OCI-M1 (cell line): Measurements from ENCODE around the gene PPP6R3.
"Not testable (repeated sequence)": the region's sequence is repeated elsewhere in the genome, so short reads cannot be mapped to it uniquely, and the experiment has no call there.

Source experiments
- DNase-seq: peaks from one replicate; lab custom pipeline; 2025; lab: John Stamatoyannopoulos, UW

Gene PPP6R3

GRCh38 chr11:68457898-68458249 is 2.7 kb upstream of the PPP6R3 start:
- no peak for DNase-seq

GRCh38 chr11:68458340-68458739 is 2.2 kb upstream of the PPP6R3 start:
- DNase-seq, result peak; percentile 58

GRCh38 chr11:68459886-68460740 is 439 bp upstream of the PPP6R3 start:
- DNase-seq, result peak; percentile 100

- DNase-seq, result no peak
Measured at GRCh38 chr11:68461575-68461917, 994 bp downstream of the PPP6R3 start.

GRCh38 chr11:68463714-68464113 is 3.2 kb downstream of the PPP6R3 start:
- no peak for DNase-seq

GRCh38 chr11:68467201-68467834 is 6.8 kb downstream of the PPP6R3 start:
- no peak for DNase-seq

- DNase-seq, result no peak
Measured at GRCh38 chr11:68468217-68468828, 7.8 kb downstream of the PPP6R3 start.

GRCh38 chr11:68469122-68469521 is 8.6 kb downstream of the PPP6R3 start:
- peak; percentile 78 for DNase-seq

- peak; percentile 66 for DNase-seq
Measured at GRCh38 chr11:68469642-68470041, 9.1 kb downstream of the PPP6R3 start.

- DNase-seq, result peak; percentile 81
Measured at GRCh38 chr11:68470304-68470811, 9.8 kb downstream of the PPP6R3 start.

- DNase-seq, result peak; percentile 99
Measured at GRCh38 chr11:68471360-68472340, 11.1 kb downstream of the PPP6R3 start.

- DNase-seq, result no peak
Measured at GRCh38 chr11:68472778-68473177, 12.2 kb downstream of the PPP6R3 start.

GRCh38 chr11:68473693-68474092 is 13.1 kb downstream of the PPP6R3 start:
- DNase-seq, result no peak

- not testable (repeated sequence) for DNase-seq
Measured at GRCh38 chr11:68475626-68476025, 15.1 kb downstream of the PPP6R3 start.

GRCh38 chr11:68479390-68479789 is 18.8 kb downstream of the PPP6R3 start:
- DNase-seq, result no peak

- no peak for DNase-seq
Measured at GRCh38 chr11:68480193-68480592, 19.6 kb downstream of the PPP6R3 start.

GRCh38 chr11:68480852-68481510 is 20.4 kb downstream of the PPP6R3 start:
- DNase-seq, result no peak

- DNase-seq, result no peak
Measured at GRCh38 chr11:68481579-68482240, 21.2 kb downstream of the PPP6R3 start.

- DNase-seq, result no peak
Measured at GRCh38 chr11:68488623-68489022, 28.1 kb downstream of the PPP6R3 start.

- DNase-seq, result no peak
Measured at GRCh38 chr11:68495220-68495729, 34.7 kb downstream of the PPP6R3 start.
